GM18502 (cell line): ENCODE measurements around the gene KIF22.

Experiments used
- ATAC-seq: cut with Tn5 transposase; IDR thresholded peaks from one replicate; pipeline ENCODE4 v1.9.1; 2021; ENCODE audit warnings: mild to moderate bottlenecking; ENCODE audit not compliant: unreplicated experiment, poor library complexity

The KIF22 gene

DNA sequence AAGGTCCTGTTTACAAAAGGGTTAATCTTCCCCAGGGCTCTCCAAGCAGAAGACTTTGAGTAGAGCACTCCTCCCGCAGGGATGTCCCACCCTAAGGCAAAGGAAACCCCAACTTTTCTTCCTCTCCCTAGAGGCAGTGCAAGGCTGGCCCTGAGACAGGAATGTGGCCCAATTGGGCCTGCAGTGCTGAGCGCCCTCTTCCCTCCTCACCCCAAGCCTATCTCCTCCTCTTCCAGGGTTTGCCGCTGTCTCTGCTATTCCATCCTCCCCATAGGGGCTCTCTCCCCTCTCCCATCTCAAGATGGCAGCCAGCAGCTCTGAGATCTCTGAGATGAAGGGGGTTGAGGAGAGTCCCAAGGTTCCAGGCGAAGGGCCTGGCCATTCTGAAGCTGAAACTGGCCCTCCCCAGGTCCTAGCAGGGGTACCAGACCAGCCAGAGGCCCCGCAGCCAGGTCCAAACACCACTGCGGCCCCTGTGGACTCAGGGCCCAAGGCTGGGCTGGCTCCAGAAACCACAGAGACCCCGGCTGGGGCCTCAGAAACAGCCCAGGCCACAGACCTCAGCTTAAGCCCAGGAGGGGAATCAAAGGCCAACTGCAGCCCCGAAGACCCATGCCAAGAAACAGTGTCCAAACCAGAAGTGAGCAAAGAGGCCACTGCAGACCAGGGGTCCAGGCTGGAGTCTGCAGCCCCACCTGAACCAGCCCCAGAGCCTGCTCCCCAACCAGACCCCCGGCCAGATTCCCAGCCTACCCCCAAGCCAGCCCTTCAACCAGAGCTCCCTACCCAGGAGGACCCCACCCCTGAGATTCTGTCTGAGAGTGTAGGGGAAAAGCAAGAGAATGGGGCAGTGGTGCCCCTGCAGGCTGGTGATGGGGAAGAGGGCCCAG lies 22.4 kb downstream of the KIF22 start:
- ATAC-seq, result no peak

DNA sequence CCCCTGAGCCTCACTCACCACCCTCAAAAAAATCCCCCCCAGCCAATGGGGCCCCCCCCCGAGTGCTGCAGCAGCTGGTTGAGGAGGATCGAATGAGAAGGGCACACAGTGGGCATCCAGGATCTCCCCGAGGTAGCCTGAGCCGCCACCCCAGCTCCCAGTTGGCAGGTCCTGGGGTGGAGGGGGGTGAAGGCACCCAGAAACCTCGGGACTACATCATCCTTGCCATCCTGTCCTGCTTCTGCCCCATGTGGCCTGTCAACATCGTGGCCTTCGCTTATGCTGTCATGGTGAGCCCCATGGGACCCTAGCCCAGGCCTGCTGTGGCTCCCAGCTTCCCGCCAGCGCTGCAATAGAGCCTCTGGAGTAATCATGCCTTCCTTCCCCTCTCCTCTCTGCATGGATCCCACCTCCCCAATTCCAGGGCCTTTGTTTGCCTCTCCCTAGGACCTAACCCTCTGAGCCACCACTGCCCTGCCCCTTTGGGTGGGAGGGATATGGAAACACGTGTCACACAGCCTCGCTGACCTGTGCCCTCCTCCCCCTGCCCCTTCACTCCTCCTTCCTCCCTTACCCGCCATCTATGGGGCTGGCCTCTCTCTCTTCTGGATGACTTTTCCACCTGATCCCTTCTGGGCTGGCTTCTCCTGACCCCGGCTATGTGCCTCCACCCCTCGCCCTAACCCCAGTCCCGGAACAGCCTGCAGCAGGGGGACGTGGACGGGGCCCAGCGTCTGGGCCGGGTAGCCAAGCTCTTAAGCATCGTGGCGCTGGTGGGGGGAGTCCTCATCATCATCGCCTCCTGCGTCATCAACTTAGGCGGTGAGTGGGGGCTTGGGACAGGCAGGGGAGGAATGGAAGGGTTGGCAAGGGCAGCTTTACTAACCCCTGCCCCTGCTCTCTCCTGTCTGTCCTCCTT lies 23.4 kb downstream of the KIF22 start:
- ATAC-seq, result no peak

DNA sequence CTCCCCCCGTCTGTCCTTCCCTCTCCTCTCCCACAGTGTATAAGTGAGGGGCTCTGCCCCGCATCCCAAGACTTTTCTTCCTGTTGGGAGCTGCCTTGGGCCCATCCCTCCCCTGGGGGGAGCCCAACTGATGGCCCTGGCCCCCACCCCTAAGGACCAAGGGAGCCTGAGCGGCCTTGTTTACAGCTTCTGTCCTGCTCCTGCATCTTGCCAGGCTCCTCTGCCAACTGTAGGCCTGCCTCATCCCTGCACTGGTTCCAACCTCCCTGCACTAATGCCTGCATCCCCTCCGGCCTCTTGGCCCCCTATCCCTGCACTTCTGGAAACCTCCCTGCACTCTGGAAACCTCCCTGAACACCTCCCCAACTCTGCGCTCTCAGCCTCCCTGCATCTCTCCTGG lies 24.0 kb downstream of the KIF22 start:
- ATAC-seq, result no peak

DNA sequence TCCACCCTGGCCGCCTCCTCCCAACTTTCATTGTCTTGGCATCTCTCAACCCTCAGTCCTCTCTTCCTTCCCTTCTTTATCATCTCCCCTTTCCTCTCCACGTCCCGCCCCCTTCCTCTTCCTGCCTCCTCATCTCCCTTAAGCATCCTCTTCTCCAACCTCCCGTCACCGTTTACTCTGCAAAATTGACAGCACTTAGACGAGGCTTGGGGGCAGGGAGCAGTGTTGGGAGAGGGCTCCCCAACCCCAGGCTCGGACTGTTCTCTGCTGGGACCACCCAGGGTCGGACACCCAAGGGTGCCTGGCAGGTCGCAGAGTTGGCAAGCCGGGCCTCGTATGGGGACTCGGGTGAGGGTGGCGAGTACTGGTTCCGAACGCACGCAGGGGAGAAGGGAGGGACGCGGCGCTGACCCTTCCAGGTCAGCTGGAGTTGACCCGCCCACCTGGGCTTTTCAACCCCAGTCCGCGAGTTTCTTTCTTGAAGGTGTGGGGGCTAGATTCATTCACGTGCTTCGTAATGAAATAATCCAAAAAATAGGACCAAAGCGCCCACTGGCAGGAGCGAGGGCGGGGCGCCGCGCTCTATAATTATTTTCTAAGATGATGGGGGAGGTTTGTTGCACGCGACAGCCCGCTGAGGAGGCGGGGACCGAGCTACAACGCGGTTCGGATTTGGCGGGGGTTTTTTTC lies 24.6 kb downstream of the KIF22 start:
- no peak for ATAC-seq

DNA sequence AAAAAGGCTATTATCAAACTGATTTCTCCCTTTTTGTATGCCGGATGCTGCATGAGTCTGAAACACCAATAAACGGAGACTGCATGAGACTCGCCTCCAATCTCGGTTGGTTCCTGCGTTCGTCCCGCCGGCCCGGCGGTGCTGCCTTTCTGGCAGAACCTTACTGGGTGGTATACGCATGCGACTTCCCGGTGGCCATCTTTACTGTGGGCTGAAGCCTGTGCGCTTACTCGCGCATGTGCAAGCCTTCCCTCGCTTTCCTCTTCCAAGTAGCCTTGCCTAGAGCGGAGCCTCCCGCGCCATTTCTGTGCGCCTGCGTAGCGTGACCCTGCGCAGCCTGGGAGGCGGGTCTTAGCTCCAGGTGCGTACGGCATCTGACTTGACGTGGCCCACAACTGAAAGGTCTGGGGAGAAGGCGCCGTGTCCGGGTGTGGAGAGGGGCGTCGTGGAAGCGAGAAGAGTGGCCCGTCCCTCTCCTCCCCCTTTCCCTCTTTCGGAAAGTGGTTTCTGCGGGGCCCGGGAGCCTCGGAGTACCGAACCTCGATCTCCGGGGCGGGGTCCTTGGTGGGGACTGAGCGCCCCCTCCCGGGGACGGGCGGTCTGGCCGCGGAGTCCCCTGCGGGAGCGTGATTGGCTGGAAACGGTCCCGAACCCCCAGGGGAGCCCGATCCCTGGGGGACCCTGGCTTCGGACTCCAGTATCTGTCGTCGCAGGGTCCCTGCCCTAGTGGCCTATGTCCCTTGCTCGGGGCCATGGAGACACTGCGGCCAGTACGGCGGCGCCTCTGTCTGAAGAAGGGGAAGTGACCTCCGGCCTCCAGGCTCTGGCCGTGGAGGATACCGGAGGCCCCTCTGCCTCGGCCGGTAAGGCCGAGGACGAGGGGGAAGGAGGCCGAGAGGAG lies 25.5 kb downstream of the KIF22 start, which contains the start of gene PAGR1:
PAGR1 (plus strand) TSS at position 360 of the 901 bp plus-strand sequence; CDS start at position 734, 374 bp downstream.
- ATAC-seq, result peak; percentile 58

DNA sequence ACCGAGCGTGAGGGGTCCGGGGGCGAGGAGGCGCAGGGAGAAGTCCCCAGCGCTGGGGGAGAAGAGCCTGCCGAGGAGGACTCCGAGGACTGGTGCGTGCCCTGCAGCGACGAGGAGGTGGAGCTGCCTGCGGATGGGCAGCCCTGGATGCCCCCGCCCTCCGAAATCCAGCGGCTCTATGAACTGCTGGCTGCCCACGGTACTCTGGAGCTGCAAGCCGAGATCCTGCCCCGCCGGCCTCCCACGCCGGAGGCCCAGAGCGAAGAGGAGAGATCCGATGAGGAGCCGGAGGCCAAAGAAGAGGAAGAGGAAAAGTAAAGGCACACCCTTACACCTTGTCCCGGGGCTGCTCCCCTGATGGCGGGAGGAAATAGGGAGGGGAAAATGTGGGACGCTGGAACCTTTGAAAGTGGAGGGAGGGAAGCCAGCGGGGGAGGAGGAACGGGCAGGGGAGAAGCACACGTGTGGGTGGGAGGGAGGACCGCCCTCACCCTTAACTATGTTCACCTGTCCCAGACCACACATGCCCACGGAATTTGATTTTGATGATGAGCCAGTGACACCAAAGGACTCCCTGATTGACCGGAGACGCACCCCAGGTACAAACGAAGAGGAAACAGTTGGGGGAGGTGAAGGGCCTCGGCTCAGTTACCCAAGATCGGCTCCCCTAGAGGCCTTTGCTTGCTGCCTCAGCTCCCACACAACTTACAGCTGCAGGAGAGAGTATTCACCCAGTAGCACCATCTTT lies 26.3 kb downstream of the KIF22 start:
- peak; percentile 13 for ATAC-seq

DNA sequence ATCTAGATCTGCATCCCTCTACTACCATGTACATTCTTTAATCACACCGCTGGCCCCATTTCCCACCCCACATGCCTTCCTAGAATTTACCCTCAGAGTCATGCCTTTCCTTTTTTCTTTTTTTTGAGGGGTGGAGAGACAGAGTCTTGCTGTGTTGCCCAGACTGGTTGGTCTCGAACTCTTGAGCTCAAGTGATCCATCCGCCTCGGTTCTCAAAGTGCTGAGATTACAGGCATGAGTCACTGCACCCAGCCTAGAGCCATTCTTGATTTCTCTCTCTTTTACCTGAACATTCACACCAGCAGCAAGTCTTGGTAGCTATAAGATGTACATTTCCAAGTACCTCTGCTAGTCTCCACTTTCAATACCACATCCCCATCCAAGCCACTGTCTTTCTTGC lies 27.5 kb downstream of the KIF22 start:
- no peak for ATAC-seq

DNA sequence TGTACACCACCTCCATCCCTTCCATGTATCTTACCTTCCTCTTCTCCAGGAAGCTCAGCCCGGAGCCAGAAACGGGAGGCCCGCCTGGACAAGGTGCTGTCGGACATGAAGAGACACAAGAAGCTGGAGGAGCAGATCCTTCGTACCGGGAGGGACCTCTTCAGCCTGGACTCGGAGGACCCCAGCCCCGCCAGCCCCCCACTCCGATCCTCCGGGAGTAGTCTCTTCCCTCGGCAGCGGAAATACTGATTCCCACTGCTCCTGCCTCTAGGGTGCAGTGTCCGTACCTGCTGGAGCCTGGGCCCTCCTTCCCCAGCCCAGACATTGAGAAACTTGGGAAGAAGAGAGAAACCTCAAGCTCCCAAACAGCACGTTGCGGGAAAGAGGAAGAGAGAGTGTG lies 29.0 kb downstream of the KIF22 start:
- ATAC-seq, result no peak

DNA sequence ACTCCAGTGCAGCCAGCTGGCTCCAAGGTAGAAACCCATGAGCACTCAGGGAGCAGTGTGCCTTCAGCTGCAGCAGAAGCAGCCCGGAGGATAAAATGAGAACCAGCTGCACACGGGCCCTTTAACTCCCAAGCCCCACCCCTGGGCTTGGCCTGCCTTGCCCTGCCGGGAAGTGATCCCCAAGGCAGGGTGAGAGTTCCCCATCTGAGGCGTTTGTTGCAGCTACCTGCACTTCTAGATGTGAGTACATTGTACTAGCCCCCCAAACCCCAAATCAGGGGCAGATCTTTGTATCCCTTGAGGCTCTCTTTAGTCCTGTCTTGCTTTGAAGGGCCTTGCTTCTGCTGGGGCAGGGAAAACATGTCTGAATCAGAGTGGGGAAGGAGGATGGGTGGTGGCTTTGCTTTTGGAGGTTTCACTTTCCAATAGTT lies 29.7 kb downstream of the KIF22 start, which contains the start of gene MVP:
MVP (plus strand) TSS at position 192 of the 431 bp plus-strand sequence. CDS start 10,088 bp downstream, outside the sequence.
- peak; percentile 21 for ATAC-seq

DNA sequence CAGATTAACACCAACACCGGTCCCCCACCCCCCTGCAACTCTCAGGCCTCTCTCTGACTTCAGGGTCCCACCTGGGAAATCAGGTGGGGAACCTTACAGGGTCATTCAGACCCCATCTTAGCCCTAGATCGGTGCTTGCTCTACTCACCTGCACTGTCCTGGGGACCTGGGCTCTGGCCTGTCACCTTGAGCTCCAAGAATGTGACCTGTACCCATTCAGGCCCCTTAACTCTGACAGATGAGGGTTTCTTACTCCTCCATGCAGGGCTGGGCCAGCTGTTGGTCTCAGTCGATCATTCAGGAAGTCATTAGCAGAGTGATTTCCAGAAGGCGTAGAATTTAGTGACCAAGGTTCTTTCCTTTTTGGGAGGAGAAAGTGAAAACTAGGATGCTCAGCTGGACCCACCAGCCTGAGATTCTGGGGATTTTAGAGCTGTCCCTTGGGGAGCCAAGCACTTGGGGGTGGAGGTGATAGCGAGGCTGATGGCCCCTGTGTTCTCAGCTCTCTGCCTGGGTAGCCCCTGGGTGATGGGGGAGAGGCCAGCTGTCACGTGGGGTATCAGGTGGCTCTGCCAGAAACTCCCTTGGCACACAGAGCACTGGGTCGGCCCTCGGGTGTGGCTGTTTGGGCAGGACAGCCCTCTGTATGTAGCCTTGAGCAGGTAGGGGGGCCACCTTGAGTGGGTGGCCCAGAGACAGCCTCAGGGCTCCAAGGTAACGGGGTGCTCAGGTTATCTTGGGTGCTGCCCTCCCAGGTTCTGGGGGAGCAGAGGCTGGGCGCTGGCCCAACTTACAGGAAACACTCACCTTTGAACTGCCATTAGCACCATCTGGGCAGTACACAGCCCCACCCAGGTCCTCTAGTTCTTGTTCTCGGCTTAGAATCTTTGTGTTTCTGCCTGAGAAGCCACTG lies 30.4 kb downstream of the KIF22 start:
- ATAC-seq, result peak; percentile 54

DNA sequence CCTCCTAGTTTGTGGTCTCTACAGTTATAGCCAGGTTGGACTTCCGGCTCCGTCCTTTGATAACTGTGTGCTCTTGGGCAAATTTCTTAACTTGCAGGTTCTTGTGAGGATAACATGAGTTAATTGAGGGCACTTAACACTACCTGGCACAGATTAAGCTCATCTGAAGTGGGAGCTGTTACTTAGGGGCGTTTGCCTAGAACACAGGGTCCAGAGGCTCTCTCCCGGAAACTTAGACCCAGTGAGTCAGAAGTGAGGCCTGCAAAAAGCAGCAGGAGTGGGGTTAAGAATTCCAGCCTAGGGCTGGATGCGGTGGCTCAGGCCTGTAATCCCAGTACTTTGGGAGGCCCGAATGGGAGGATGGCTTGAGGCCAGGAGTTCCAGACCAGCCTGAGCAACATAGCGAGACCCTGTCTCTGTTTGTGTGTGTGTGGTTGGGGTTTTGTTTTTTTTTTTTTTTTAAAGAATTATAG lies 31.1 kb downstream of the KIF22 start:
- no peak for ATAC-seq

DNA sequence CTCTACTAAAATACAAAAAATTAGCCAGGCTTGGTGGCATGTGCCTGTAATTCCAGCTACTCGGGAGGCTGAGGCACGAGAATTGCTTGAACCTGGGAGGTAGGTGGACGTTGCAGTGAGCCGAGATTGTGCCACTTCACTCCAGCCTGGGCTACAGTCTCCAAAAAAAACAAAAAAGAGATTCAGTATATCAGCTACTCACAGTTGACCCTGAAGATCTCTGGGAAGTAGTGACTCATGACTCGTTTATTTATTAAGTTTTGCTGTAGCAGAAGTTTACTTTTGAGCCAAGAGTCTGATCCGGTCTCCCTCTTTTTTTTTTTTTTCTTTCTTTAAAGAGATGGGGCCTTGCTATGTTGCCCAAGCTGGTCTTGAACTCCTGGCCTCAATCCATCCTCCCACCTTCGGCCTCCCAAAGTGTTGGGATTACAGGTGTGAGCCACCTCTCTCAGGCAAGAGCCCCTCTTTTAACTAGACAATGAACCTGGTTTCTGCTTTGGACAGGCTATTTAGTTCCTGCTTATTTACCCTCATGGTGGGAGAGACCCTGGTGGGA lies 34.1 kb downstream of the KIF22 start:
- ATAC-seq, result no peak

DNA sequence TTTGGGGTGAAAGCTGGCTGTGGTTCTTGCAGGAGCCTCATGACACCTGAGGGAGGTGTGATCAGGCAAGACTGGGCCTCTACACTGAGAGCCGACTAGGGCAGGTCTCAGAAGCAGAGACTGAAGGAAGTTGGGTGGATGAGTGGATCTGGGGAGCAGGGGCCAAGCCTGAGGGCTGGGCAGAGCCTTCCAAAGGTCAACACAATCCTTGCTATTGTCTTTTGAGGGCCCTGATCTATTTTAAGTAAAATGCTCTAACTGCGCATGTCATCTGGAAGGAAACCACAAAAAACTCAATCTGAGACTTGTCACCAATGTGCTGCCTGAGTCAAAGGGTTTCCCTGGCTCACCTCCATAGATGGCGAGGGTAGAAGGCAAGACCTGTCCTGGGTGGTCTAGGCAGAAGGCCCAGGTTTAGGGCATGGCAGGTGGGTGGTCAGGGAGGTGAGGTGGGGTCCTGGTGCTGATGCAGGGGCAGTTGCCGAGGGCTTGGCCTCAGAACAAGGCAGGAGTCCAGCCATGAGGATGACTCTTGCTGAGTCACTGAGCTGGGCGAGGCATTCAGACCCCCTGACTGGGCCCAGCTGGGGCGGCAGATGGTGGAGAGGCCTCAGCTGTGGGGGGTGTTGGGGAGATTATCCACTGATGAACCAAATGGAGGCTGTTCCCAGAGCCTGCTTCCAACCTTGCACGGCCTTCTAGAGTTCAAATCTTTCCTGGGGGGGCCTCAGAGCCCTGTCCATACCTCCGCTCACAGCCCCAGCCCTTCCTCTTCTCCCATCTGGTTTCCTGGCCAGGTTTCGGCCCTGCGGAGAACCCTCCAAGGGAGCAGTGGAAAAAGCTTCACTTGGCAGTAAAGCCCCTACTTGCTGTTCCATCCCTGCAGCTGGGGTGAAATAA lies 34.8 kb downstream of the KIF22 start:
- ATAC-seq, result no peak

DNA sequence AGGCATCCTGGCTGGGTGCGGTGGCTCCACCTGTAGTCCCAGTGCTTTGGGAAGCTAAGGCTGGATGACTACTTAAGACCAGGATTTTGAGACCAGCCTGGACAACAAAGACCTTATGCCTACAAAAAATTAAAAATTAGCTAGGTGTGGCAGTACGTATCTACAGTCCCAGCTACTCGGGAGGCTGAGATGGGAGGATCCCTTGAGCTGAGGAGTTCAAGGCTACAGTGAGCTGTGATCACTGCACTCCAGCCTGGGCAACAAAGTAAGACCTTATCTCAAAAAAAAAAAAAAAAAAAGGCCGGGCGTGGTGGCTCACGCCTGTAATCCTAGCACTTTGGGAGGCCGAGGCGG lies 35.8 kb downstream of the KIF22 start:
- no peak for ATAC-seq

DNA sequence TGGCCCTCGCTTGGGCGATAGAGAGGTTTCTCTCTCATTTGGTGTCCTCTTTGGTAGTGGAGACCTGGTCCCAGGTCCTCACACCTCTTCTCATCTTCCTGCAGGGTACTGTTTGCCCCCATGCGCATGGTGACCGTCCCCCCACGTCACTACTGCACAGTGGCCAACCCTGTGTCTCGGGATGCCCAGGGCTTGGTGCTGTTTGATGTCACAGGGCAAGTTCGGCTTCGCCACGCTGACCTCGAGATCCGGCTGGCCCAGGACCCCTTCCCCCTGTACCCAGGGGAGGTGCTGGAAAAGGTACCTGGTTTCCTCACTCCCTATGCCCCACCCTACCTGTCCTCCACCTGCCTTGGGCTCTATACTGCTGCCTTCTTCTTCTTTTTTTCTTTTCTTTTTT lies 40.2 kb downstream of the KIF22 start:
- ATAC-seq, result no peak

DNA sequence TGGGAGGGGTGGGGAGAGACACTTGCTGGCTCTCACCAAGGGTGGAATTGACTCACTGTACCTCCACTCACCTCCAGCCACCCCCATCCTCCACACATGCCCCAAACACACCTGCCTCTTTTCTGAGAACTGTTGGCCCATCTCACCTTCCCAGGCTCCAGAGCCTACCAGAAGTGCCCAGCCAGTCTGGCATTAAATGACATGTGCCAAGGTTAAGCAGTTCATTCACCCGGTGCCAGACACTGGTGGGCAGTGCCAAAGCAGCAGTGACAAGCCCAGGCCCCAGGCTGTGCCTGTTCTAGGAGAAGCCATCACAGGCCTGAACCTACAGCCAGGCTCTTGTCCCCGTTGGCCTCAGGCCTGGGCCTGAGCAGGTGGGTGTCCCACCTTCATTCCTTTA lies 40.9 kb downstream of the KIF22 start:
- no peak for ATAC-seq
